GM12878 (cell line): ENCODE measurements around the gene SCRT2. TPM values are rescaled to one million over a fixed set of nuclear protein-coding genes. Genes with fewer than 3 reads are reported as not detected.
"Not testable (repeated sequence)": the region's sequence is repeated elsewhere in the genome, so short reads cannot be mapped to it uniquely, and the experiment has no call there.

ENCODE experiments used
- ATAC-seq: fragments of 200-7000 bp; cut with Tn5 transposase; 3 replicates; pipeline ENCODE4 v1.9.1; 2020; ENCODE audit warnings: mild to moderate bottlenecking, moderate library complexity
- BruUV-seq: library from RNA; stranded (reverse); fragments of 400-500 nt; replicated peaks from 2 replicates; lab custom pipeline; 2021; lab: Mats Ljungman, UMichigan
- CTCF ChIA-PET: fragments of 300-600 bp; sonication (Branson Sonifier 250); formaldehyde crosslinking; extraction: SDS; loops from one replicate; lab custom pipeline; 2021; ENCODE audit warnings: inconsistent platforms; lab: Yijun Ruan, JAX
- POLR2A ChIA-PET: fragments of 350-600 bp; formaldehyde crosslinking; extraction: SDS; loops from one replicate; lab custom pipeline; 2021; ENCODE audit warnings: inconsistent platforms; lab: Charles Lee
- RAD21 ChIA-PET: fragments of 300-600 bp; sonication (Branson Sonifier 250); formaldehyde crosslinking; loops from one replicate; lab custom pipeline; 2023; ENCODE audit warnings: antibody characterized with exemption; ENCODE audit not compliant: unreplicated experiment; lab: Charles Lee
- SMC1A ChIA-PET: fragments of 300-600 bp; sonication (Branson Sonifier 250); formaldehyde crosslinking; loops from one replicate; lab custom pipeline; 2023; ENCODE audit not compliant: unreplicated experiment, uncharacterized antibody; lab: Charles Lee
- DNase-seq: peaks from one replicate; pipeline ENCODE4 v3.0.0-alpha.2; 2011; ENCODE audit warnings: low read depth, low spot score
- FAIRE-seq: peaks from 3 replicates; lab custom pipeline; 2011; peaks lifted over from hg19 to GRCh38; lab: Jason Lieb, UNC
- H2AFZ ChIP-seq: 2 replicates; pipeline ENCODE4 v1.6.0; 2011; ENCODE audit warnings: low read depth, low read length, control low read depth; ENCODE audit not compliant: control insufficient read depth
- H3K27ac ChIP-seq: 2 replicates; pipeline ENCODE4 v1.5.1; 2011; ENCODE audit warnings: control low read depth; ENCODE audit not compliant: control insufficient read depth, insufficient read depth
- H3K27me3 ChIP-seq, 2 experiments: replicated peaks in 1 of 2; 2 replicates each; pipeline versions ENCODE4 v1.6.0 to v1.6.1; 2011; ENCODE audit warnings: low read length in 1 of 2; ENCODE audit not compliant: control insufficient read depth in 2 of 2, insufficient read depth in 2 of 2
- H3K36me3 ChIP-seq, 2 experiments: 2 replicates each; pipeline ENCODE4 v1.5.1; 2011; ENCODE audit warnings: low read length in 1 of 2; ENCODE audit not compliant: control insufficient read depth in 2 of 2, insufficient read depth in 2 of 2
- H3K4me1 ChIP-seq: 2 replicates; pipeline ENCODE4 v1.6.1; 2011; ENCODE audit warnings: mild to moderate bottlenecking, low read length, moderate library complexity, mixed read lengths; ENCODE audit not compliant: control insufficient read depth, insufficient read depth
- H3K4me2 ChIP-seq: 2 replicates; pipeline ENCODE4 v1.6.0; 2011; ENCODE audit warnings: control low read depth; ENCODE audit not compliant: control insufficient read depth, insufficient read depth
- H3K4me3 ChIP-seq: fragments of 200-600 bp; sonication (generic); 2 replicates; pipeline ENCODE4 v1.5.1; 2016
- H3K79me2 ChIP-seq: 2 replicates; pipeline ENCODE4 v1.6.0; 2011; ENCODE audit warnings: low read length; ENCODE audit not compliant: control insufficient read depth, insufficient read depth
- H3K9ac ChIP-seq: 2 replicates; pipeline ENCODE4 v1.8.0; 2011; ENCODE audit warnings: low read length, control low read depth, mixed read lengths; ENCODE audit not compliant: control insufficient read depth, insufficient read depth
- H3K9me3 ChIP-seq: replicated peaks from 3 replicates; pipeline ENCODE4 v1.5.1; 2011; ENCODE audit warnings: mild to moderate bottlenecking, low read length; ENCODE audit not compliant: control insufficient read depth, insufficient read depth
- H4K20me1 ChIP-seq: 2 replicates; pipeline ENCODE4 v1.6.0; 2011; ENCODE audit not compliant: control insufficient read depth, insufficient read depth
- ATF2 ChIP-seq: IDR thresholded peaks from 2 replicates; pipeline ENCODE4 v1.6.1; 2012; ENCODE audit warnings: low read length, inconsistent platforms
- E4F1 ChIP-seq: fragments of 450-650 bp; IDR thresholded peaks from 2 replicates; pipeline ENCODE4 v1.6.1; 2018; ENCODE audit warnings: borderline replicate concordance, mild to moderate bottlenecking; ENCODE audit not compliant: partially characterized antibody
- ESRRA ChIP-seq: IDR thresholded peaks from 2 replicates; pipeline ENCODE4 v1.6.1; 2012; ENCODE audit warnings: mild to moderate bottlenecking, low read length, improper control_type of control experiment
- IKZF2 ChIP-seq, 2 experiments: fragments of 450-650 bp; IDR thresholded peaks; 2 replicates each; pipeline ENCODE4 v1.6.1; 2017; ENCODE audit warnings: mild to moderate bottlenecking in 2 of 2, moderate library complexity in 2 of 2
- JUND ChIP-seq: IDR thresholded peaks from 2 replicates; pipeline ENCODE4 v1.6.1; 2012; ENCODE audit warnings: low read depth, mild to moderate bottlenecking, low read length, improper control_type of control experiment, moderate library complexity
- KLF5 ChIP-seq: fragments of 450-650 bp; IDR thresholded peaks from 2 replicates; pipeline ENCODE4 v1.6.1; 2014; ENCODE audit warnings: mild to moderate bottlenecking; ENCODE audit not compliant: partially characterized antibody
- NFYA ChIP-seq: IDR thresholded peaks from 2 replicates; pipeline ENCODE4 v1.6.1; 2011; ENCODE audit warnings: low read depth, mild to moderate bottlenecking, low read length, improper control_type of control experiment, borderline replicate concordance
- SREBF2 ChIP-seq: IDR thresholded peaks from 2 replicates; pipeline ENCODE4 v1.6.1; 2012; ENCODE audit warnings: mild to moderate bottlenecking, low read length
- TARDBP ChIP-seq: IDR thresholded peaks from 2 replicates; pipeline ENCODE4 v1.6.1; 2016; ENCODE audit warnings: borderline replicate concordance
- ZBTB4 ChIP-seq: fragments of 450-650 bp; formaldehyde crosslinking; IDR thresholded peaks from 2 replicates; pipeline ENCODE4 v1.4.0; 2022; ENCODE audit warnings: mild to moderate bottlenecking, moderate library complexity
- ZSCAN29 ChIP-seq: fragments of 450-650 bp; IDR thresholded peaks from 2 replicates; pipeline ENCODE4 v1.6.1; 2017; ENCODE audit warnings: mild to moderate bottlenecking, moderate library complexity
- WGBS: methylation state at CpG from one replicate; pipeline ENCODE4 v1.1.6; 2016; ENCODE audit warnings: low lambda C conversion rate; ENCODE audit not compliant: insufficient replicate concordance, insufficient coverage; ENCODE audit errors: missing lambda C conversion rate; 5-methylcytosine and 5-hydroxymethylcytosine counted together
- in situ Hi-C: fragments of 300-500 bp; cut with MboI; formaldehyde crosslinking; loops from 9 replicates; pipeline ENCODE4 v1.14.3; 2018; ENCODE audit warnings: mixed read lengths
- intact Hi-C: fragments of 100-400 bp; cut with micrococcal nuclease; formaldehyde crosslinking; loops from one replicate; pipeline ENCODE4 v1.14.2; 2022; ENCODE audit not compliant: unreplicated experiment
- polyA plus RNA-seq, 11 experiments: library from polyadenylated mRNA; depleted of rRNA in 4 of 11; unstranded in 6 of 11; stranded (reverse) in 5 of 11; fragments of >200 nt; fragmentation: Nextera tagmentation in 4 of 11; fragmentation: Illumina TruSeq in 1 of 11; extraction: Ambion mirVana in 4 of 11; extraction: Trizol in 1 of 11; gene quantifications; 1 replicate in 1 of 11; 2 replicates in 10 of 11; pipeline versions ENCODE4 v1.2.1 to v1.2.3, GENCODE V29; 2011 to 2016; ENCODE audit warnings: inconsistent platforms in 2 of 11, missing spikeins in 2 of 11, low read depth in 1 of 11
- total RNA-seq, 4 experiments: library from RNA; depleted of rRNA in 3 of 4; stranded (reverse); fragments of >200 nt in 3 of 4; fragmentation: Illumina TruSeq in 1 of 4; extraction: Trizol in 1 of 4; gene quantifications; 2 replicates each; pipeline versions ENCODE4 v1.2.1 to v1.2.3, GENCODE V29; 2013 to 2021

The SCRT2 gene
- total and polyA plus RNA-seq, 10 of the 15 experiments (the other 5 are each of a cell fraction or from before 2014, with no cell fraction given): not detected

- FAIRE-seq, H3K27me3 ChIP-seq, H3K4me1 ChIP-seq, DNase-seq, BruUV-seq, H2AFZ ChIP-seq, H3K9ac ChIP-seq, POLR2A ChIA-PET, H3K27ac ChIP-seq, in situ Hi-C loops, H3K36me3 ChIP-seq, SMC1A ChIA-PET, intact Hi-C loops, H3K4me2 ChIP-seq, H3K9me3 ChIP-seq, CTCF ChIA-PET, H4K20me1 ChIP-seq, ATAC-seq, H3K79me2 ChIP-seq, H3K4me3 ChIP-seq: not testable (repeated sequence)
- WGBS: 13% methylated on average over 7 of the region's 7 CpGs
- RAD21 ChIA-PET: interaction anchor here (0.6 kb wide), 1 partner anchor 299 kb away, joined by 3 read pairs; no protein-coding TSS in a partner anchor
Measured at GRCh38 chr20:724797-725196, 49.2 kb upstream of the SCRT2 start.

DNA sequence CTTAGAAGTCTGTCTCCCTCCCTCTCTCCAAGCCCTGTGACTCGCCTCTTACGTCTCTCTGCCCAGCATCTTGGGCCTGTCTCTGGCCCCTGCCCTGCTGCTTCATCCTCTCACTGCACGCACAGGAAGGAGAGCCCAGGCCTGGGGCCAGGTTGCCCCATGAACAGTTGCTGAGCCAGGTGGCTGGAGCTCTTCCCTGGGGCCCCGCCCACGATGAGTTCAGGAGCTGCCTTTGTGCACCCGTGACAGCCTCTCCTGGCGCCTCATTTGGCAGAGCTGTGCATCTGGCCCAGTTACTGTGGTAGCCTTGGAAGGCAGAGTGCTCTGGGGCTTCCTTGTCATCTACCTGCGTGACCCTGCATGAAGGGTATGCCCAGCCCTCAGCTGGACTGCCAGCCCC, 48.2 kb upstream of the SCRT2 start:
- no TSS peak for BruUV-seq
- no peak overlapping the region for H2AFZ ChIP-seq
- peaks cover 0 to 5% of the 10 kb centered on the region in 2 experiments; a peak in 3 of 4 replicates for H3K27me3 ChIP-seq
- 2% methylated on average over 8 of the region's 8 CpGs for WGBS
- POLR2A ChIA-PET: no interaction called here
- intact Hi-C loops (no loop called here), in situ Hi-C loops (no loop called here)
- H3K4me1 ChIP-seq: no peaks in the 10 kb centered on the region
- no peaks in the 10 kb centered on the region for H3K79me2 ChIP-seq
- DNase-seq (no peak), FAIRE-seq (no peak), ATAC-seq (no peak)
- CTCF ChIA-PET: no interaction called here
- no peak overlapping the region for H3K4me3 ChIP-seq
- H3K9me3 ChIP-seq: no peaks in the 10 kb centered on the region
- H3K36me3 ChIP-seq: no peaks in the 10 kb centered on the region
- RAD21 ChIA-PET: no interaction called here
- H3K27ac ChIP-seq: no peak overlapping the region
- no peak overlapping the region for H3K9ac ChIP-seq
- SMC1A ChIA-PET: no interaction called here
- no peak overlapping the region for H3K4me2 ChIP-seq
- H4K20me1 ChIP-seq: no peaks in the 10 kb centered on the region
- no peak for TF ChIP-seq JUND
- TF ChIP-seq ZBTB4 (CRISPR knock-in tag): no peak
- TF ChIP-seq ZSCAN29: no peak
- no peak for TF ChIP-seq TARDBP
- no peak for TF ChIP-seq ATF2
- TF ChIP-seq E4F1: no peak
- no peak for TF ChIP-seq SREBF2
- TF ChIP-seq IKZF2 (IDR thresholded peaks at IDR 0.05): no peak
- no peak for TF ChIP-seq ESRRA
- no peak for TF ChIP-seq NFYA
- TF ChIP-seq KLF5: no peak
